Coronary artery (tissue), 2 donors: ENCODE results near the gene BICD1.

ENCODE experiments used
- DNase-seq: peaks from one replicate; pipeline ENCODE4 v3.0.0-alpha.2; 2017; ENCODE audit warnings: low spot score
- H3K27ac ChIP-seq, 2 donors: fragments of 200-600 bp; sonication (generic); one replicate each; pipeline ENCODE4 v1.5.1; 2016 to 2019
- H3K4me3 ChIP-seq: fragments of 200-600 bp; sonication (generic); 2 replicates; pipeline ENCODE4 v1.5.1; 2016; ENCODE audit warnings: mild to moderate bottlenecking, moderate library complexity
- CTCF ChIP-seq: fragments of 200-600 bp; sonication (generic); IDR thresholded peaks from one replicate; pipeline ENCODE4 v1.5.1; 2019; ENCODE audit warnings: antibody characterized with exemption

BICD1 gene

GRCh38 chr12:32423559-32423958, 316.9 kb downstream of the BICD1 start:
- TF ChIP-seq CTCF: no peak
- H3K4me3 ChIP-seq: no peak overlapping the region
- no peak for DNase-seq
- H3K27ac ChIP-seq: no peak overlapping the region

- no peak for DNase-seq
- no peak for TF ChIP-seq CTCF
- Histone ChIP-seq H3K4me3 (no peak overlapping the region), H3K27ac (no peak overlapping the region)
Measured at GRCh38 chr12:32431025-32431424, 324.4 kb downstream of the BICD1 start.
